Spleen (tissue), 7 donors: ENCODE data around the gene PLPP1.

Source experiments
- POLR2AphosphoS5 ChIP-seq, 3 donors: sonication (generic); formaldehyde crosslinking; IDR thresholded peaks; one replicate each; pipeline ENCODE4 v1.5.1; 2017; ENCODE audit warnings: antibody characterized with exemption in 3 of 3
- TF ChIP-seq, protein P1 (sequence below), 11 experiments: fragments of 200-600 bp in 7 of 11; fragments of 450-650 bp in 4 of 11; sonication (generic) in 4 of 11; IDR thresholded peaks in 8 of 11; conservative IDR thresholded peaks in 3 of 11; 1 replicate in 7 of 11; 2 replicates in 4 of 11; pipeline versions ENCODE4 v1.4.0 to v1.8.0; 2016 to 2021; ENCODE audit warnings: antibody characterized with exemption in 11 of 11, inconsistent platforms in 4 of 11, mild to moderate bottlenecking in 1 of 11
- donor health status: DM: no; HTN: no; CAD: no; lungs with moderate emphysema.
- donor health status: DM: no; HTN: no; CAD: no.
- donor health status: DM: no; HTN: no; CAD: no.

DNA sequence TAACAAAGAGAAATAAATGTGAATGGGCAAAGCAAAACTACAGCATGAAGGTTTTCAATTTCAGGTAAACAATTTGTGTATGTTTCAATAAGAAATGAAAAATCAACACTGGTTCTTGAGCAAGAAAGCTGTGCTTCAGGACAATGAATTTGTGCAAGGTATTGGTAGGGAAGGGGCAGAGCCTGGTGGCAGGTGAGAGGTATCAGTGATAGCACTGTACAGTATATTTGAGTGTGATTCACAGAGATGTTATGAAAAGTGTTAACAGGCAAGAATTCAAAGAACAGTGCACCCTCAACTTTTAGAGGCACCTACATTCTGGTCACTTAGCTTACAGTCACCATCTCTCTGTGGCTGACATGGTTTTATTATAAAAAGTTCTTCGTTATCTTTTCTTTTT, 25.7 kb downstream of the PLPP1 start:
- TF ChIP-seq, protein P1, sequence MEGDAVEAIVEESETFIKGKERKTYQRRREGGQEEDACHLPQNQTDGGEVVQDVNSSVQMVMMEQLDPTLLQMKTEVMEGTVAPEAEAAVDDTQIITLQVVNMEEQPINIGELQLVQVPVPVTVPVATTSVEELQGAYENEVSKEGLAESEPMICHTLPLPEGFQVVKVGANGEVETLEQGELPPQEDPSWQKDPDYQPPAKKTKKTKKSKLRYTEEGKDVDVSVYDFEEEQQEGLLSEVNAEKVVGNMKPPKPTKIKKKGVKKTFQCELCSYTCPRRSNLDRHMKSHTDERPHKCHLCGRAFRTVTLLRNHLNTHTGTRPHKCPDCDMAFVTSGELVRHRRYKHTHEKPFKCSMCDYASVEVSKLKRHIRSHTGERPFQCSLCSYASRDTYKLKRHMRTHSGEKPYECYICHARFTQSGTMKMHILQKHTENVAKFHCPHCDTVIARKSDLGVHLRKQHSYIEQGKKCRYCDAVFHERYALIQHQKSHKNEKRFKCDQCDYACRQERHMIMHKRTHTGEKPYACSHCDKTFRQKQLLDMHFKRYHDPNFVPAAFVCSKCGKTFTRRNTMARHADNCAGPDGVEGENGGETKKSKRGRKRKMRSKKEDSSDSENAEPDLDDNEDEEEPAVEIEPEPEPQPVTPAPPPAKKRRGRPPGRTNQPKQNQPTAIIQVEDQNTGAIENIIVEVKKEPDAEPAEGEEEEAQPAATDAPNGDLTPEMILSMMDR (IDR thresholded peaks at IDR 0.05 in 8 of 11, conservative IDR thresholded peaks at IDR 0.05 in 3 of 11): no peak
- no peak for TF ChIP-seq POLR2AphosphoS5 (IDR thresholded peaks at IDR 0.05)
